Activated T-cell treated with anti-CD3 and anti-CD28 coated beads for 48 hours (primary cell): ENCODE data around the gene DNAAF3.

ENCODE experiments used
- DNase-seq: peaks from one replicate; pipeline ENCODE4 v3.0.0-alpha.2; 2020; ENCODE audit warnings: low read depth

Gene DNAAF3

DNA sequence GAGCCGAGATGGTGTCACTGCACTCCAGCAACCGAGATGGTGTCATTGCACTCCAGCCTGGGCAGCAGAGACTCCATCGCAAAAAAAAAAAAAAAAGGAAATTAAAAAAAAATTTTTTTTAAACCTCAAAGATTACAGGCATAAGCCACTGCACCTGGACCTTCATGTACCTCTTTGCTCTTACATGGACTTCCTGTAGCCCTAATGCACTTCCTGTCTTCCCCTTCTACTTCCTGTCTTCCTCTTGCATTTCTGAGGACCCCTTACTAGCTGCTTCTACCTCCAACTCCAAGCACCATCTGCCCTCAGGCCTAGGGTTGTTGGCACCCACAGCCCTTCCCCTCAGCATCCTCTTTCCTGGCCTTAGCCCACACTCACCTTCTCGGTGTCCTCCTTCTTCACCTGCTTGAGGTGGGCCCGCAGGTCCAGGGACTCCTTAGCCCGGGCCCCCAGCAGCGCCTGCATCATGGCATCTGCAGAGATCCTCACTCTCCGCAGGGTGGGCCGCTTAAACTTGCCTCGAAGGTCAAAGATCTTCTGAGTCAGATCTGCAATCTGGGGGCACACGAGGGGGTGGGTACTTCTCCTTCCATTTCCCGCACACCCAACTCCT, 12.7 kb downstream of the DNAAF3 start:
- DNase-seq: no peak

DNA sequence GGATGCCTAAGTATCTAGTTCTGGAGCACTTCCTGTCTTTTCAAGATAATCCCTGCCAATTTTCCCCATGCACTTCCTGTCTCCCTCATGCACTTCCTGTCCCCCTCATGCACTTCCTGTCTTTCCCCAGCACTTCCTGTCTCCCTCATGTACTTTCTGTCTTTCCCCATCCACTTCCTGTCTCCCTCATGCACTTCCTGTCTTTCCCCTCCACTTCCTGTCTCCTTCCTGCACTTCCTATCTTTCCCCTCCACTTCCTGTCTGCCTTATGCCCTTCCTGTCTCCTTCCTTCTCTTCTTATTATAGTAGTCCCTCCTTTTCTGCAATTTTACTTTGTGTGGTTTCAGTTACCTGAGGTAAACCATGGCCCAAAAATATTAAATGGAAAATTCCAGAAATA, 14.4 kb downstream of the DNAAF3 start:
- DNase-seq: no peak

DNA sequence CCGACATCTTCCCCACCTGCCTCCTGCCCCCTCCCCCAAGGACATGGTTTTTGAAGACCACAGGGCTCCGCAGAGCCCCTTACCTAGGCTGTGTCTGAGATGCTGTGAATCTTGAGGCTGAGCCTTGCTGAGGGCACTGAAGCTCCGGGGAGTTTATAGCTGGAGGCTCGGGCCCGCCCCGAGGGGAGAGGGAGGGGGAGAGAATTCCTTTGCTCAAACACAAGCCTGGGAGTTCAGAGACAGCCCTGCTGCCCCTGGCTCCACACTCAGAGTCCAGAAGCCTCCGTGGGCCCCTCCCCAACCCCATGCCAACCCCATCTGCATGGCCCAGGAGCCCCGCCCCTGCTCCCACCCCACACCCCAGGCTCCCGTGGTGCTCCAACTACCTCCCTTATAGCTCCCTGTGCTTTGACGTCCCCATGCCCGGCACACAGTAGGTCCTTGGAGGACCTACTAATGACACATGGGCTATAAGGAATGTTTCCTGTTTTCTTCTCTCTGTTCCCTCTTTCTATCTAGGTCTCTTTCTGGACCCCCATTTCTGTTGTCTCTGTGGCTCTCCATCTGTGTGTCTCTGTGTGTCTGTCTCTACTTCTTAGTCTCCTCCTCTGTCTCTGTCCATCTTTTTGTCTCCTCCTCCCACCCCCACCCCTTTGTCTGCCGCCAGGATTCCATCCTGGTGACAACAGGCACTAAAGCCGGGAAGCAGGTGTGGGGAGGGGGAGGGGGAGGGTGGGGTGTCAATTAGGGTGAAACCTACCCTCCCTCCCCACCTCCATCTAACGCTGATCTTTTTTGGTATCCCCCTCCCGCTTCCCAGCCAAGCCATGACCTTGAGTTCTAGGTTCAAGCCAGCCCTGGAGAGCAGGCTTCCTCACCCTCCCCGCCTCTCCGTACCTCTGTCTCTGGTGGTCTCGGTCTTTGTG, 17.1 kb downstream of the DNAAF3 start, which contains the start of gene TNNT1:
Gene TNNT1, minus strand, starts transcription at position 129 of the 926 bp plus-strand sequence. CDS start 2,049 bp downstream, outside the sequence.
- no peak for DNase-seq

DNA sequence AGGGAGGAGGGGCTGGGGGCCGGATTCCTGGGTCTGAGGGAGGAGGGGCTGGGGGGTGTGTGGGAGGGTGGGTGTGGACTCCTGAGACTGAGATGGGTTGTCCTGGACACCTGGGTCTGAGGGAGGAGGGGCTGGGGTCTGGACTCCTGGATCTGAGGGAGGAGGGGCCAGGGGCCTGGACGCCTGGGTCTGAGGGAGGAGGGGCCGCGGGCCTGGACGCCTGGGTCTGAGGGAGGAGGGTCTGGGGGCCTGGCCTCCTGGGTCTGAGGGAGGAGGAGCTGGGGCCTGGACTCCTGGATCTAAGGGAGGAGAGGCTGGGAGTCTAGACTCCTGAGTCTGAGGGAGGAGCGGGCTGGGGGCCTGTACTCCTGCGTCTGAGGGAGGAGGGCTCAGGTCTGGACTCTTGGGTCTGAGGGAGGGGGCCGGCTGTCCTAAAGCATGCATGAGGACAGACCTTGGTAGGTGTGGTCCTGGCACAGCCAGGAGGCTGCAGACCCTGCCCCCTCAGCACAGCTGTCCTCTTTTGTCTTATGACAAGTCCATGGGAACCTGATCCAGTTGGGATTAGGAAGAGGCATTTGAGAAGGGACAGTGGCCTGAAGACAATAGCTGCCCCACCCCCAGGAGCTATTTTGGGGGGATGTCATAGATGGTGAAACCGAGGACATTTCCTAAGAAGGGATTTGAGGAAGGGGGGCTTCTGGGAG, 18.7 kb downstream of the DNAAF3 start:
- DNase-seq: no peak

DNA sequence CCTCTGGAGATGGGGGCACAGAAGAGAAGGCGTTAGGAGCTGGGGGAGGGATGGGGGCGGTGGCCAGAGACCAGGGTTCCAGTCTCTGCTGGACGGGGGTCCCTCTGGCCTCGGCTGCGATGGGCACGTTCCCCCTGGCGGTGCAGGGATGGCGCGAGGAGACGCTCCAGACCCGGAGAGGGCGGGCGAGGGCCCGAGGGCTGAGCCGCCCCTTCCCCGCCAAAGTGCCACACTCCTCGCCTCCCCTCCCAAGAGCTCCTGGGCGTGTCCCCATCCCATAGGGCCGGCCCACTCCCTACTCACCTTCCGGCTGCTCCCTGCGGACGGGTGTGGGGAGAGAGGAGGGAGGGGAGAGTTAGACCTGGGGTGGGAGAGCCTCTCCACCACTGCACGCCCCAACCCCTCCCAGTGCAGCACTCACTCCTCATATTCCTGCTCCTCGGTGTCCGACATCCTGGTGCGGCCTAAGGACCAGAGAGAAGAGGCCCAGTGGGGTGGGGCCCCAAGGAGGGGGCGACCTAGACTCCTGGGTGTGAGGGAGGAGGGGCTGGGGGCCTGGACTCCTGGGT, 19.6 kb downstream of the DNAAF3 start:
- DNase-seq: no peak

DNA sequence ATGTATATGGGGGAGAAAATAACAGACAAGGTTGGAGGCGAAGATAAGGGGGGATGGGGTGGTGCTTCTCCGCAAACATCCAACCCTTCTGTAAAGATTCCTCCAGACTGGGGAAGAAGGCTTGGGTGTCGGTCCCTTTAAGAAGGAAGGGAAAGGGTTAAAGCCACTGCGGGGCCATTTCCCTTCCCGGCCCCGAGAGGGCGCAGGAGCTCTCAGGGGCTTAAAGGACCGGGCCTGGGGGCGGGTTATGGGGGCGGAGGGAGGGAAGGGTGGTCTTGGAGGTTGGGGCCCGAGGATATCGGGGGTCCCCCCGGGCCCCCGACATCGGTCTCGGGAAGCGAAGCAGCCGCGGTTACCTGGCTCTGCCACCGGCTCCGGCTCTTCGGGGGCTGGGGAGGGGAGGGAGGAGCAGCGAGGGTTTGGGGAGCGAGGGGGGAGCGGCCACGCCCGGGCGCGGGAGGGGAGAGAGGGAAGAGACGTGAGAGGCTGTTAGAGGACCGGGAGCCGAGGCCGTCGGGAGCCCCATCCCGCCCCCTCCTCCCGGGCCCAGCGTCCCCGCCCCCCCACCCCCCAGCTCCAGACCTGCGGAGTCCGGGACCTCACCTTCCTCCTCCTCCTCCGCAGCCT, 20.2 kb downstream of the DNAAF3 start:
- DNase-seq: no peak

DNA sequence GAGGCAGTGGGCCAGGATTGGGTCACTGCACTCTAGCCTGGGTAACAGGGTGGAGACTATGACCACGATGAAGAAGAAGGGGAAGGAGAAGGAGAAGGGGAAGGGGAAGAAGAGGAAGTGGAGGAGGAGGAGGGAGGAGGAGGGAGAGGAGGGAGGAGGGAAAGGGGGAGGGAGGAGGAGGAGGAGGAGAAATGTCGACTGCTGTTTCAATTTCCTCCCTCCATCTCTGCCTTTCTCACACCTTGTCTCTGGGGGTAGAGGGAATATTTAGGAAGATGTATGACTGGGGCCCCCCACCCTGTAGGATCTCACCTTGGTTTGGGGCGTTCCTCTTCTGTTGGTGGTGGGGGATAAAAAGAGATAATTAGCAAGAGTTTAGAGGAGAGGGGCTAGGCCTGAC, 21.2 kb downstream of the DNAAF3 start:
- DNase-seq: no peak

DNA sequence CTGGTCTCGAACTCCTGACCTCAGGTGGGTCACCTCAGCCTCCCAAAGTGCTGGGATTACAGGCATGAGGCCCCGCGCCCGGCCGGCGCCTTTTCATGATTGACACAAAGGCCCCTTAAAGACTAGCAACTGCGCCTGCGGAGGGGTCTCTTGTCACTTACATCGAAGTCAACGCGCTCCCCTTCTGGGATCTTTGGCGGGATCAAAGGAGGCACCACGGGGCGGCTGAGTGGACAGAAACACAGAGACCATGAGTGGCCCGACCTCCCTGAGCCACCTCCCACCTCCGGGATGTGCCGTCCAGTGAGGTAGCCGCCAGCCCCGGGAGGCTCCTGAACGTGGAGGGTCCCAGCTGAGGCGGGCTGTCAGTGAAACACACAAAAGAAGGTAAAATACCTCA, 24.7 kb downstream of the DNAAF3 start:
- no peak for DNase-seq

DNA sequence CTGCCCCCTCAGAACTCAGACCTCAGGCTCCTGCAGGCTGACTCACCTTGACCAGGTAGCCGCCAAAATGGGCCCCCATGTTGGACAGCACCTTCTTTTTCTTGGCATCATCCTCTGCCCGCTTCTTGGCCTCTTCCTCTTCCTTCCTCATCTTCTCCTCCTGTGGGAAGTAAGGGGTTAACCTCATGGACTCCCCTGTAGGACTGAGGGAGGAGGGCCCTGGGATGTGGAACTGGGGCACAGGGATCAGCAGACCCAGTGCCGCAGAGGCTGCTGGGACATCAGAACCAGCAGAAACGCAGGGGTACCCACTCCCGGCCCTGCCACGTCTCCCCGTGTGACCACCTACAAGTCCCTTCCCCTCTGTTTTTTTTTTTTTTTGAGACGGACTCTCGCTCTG, 28.5 kb downstream of the DNAAF3 start:
- no peak for DNase-seq

DNA sequence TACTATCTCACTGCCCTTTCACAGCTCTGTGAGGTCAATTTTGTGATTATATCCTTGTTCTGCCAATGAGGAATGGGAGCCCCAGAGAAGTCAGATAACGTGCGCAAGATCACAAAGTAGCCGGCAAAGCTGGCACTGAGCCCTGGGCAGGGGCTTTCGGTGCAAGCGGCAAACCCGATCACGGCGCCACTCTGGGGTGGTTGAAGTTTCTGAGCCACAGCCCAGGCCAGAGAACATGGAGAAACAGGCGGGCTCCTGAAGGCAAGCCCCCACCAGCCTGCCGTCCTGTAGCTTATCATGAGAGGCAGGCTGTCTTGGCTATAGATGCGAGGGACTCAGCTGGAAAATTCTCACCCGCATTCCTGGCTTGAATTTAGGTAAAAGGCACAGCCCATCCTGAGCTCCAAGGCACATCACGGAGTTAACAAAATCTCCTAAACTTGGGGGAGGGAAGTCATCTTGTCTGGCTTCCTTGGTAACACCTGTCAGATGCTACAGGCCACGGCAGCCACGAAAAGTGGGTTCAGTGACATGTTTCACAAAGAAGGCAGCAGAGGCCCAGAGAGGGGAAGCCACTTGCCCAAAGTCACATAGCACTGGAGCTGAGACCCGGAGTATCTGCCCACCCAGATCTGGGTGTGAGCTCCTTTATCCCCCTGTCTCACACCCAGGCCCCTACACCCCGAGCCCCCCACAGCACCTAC, 29.9 kb downstream of the DNAAF3 start:
- no peak for DNase-seq

DNA sequence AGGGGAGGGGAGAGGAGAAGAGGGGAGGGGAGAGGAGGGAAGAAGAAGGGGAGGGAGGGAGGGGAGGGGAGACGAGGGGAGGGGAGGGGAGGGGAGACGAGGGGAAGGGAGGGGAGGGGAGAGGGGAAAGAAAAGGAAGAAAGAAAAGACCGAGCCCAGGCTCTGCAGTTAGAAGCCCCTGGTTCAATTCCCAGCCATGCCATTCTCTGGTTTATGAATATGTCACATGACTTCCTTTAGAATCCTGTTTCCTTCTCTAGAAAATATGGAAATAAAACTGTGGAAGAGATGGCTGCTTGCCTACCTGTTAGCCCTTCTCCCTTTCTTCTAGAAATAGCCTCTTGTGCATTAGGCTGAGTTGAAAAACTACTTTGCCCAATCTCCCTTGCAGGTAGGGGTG, 31.7 kb downstream of the DNAAF3 start:
- DNase-seq: no peak

DNA sequence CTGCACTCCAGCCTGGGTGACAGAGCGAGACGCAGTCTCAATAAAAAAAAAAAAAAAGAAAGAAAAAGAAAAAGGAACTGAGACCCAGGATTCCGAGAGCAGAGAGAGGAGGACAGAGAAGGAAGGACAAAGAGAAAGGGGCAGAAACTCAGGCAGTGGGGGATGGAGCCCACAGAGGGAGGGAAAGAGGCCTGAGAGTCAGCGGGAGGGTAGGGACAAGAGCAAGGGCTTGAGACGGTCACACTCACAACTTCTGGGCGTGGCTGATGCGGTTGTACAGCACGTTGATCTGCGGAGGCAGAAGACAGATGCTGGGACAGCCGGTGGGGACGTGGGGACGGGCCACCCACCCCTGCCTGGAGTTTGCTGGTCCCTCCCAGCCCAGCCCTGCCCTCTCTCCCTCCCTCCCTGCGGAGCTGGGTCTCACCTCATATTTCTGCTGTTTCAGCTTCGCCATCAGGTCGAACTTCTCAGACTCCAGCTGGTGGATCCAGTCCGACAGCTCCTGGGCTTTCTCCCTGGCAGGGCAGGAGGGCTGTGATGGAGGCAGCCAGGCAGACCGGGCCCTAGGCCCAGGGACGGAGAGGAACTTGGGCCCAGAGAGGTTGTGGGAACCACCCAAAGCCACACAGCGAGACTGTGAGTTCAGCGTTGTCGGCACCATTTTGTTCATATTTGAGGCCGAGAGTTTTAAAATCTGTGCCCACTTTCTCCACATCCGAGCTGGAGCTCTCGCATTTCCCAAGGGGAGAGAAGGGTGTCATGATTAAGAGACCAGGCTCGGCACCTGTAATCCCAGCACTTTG, 32.6 kb downstream of the DNAAF3 start:
- no peak for DNase-seq

DNA sequence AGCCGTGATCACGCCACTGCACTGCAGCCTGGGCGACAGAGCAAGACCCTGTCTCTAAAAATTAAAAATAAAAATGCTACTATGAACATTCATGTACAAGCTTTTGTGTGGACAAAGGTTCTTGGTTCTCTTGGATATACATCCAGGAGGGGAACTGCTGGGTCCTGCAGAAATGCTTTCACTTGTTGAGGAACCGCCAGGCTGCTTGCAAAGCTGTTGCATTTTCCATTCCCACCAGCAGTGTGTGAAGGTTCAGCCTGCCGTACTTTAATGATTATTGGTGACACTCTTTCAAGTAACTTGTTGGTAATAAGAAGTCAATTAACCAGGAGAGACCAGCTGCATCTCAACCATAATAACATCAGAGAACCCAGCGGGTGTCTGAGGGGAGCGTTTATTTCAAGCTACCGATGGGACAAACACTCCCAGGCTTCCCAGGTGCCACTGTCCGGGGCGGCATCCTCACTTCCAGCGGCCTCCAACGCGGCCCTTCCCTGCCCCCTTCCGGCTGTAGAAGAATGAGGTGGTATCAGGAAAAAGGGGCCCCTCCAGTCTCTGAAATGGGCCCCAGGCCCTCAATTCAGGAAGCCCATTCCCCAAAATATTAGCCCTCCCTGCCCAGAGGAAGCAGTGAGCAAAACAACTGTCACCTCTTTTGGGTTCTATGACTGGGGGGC, 33.8 kb downstream of the DNAAF3 start:
- DNase-seq: no peak

DNA sequence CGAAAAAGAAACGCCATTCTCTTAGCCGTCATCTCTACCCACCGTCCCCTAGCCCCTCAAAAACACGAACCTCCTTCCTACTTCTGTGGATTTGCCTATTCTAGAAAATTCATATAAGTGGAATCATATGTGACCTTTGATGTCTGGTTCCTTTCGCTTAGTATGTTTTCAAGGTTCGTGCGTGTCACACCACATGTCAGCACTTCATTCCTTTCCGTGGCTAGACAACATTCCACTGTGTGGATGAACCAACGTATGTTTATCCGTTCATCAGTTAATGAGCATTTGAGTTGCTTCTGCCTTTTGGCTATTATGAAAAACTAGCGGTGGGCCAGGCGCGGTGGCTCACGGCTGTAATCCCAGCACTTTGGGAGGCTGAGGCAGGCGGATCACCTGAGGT, 35.0 kb downstream of the DNAAF3 start:
- no peak for DNase-seq

DNA sequence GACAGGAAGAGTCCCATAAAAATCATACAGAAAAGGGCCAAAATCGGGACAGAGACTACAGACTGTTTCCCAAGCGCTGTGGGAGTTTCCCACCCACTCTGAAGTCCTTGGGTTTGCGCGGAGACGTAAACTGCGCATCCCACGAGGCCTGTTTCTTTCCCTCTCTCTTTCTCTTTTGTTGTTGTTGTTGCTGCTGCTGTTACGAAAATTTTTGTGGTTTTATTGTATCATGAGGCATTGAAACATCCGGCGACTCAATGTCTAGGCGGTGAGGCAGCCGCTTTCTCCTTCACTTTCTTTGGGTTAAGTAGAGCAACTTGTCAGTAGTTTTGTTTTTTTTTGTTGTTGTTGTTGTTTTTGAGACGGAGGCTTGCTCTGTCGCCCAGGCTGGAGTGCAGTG, 47.4 kb downstream of the DNAAF3 start:
- no peak for DNase-seq

DNA sequence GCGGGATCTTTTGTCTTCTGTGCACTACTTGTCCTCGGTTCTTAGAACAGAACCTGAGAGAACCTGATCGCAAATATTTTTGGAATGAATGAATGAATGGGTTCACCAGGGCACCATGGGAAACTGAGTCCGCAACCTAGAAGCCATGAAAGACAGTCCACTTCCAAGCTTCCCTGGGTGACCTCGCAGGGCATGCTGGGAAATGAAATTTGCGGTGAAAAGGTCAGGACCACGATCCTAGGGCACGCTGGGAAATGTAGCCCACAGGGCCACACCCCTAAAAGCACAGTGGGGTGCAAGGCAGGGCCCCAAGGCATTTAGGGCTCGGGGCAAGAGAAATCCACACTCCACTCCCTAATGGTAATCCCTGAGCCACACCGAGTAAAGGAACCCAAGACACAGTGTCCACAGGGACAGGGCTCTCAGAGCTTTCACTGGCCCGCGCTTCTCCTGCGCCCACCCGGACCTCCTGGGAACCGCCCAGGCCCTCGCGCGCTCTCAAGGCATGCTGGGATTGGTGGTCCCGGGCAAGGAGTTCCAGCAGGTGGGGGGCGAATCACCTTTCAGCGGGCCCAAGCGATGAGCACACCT, 47.9 kb downstream of the DNAAF3 start:
- DNase-seq: no peak

DNA sequence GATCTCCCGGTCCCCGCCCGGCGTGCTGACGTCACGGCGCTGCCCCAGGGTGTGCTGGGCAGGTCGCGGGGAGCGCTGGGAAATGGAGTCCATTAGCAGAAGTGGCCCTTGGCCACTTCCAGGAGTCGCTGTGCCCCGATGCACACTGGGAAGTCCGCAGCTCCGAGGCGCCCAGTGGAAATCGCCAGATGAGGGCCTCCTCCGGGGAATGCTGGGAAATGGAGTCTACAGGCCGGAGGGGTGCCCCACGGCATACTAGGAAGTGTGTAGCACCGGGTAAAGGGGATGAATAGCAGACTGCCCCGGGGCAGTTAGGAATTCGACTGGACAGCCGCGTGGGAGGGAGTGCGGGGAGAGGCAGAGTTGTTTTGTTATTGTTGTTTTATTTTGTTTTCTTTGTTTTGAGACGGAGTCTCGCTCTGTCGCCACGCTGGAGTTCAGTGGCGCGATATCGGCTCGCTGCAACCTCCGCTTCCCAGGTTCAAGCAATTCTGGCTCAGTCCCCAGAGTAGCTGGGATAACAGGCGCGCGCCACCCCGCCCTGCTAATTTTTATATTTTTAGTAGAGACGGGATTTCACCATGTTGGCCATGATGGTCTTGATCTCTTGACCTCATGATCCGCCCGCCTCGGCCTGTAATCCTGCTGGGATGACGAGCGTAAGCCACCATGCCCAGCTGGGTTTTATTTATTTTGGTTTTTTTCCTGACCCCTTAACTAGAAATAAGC, 48.6 kb downstream of the DNAAF3 start:
- DNase-seq: peak; percentile 95

DNA sequence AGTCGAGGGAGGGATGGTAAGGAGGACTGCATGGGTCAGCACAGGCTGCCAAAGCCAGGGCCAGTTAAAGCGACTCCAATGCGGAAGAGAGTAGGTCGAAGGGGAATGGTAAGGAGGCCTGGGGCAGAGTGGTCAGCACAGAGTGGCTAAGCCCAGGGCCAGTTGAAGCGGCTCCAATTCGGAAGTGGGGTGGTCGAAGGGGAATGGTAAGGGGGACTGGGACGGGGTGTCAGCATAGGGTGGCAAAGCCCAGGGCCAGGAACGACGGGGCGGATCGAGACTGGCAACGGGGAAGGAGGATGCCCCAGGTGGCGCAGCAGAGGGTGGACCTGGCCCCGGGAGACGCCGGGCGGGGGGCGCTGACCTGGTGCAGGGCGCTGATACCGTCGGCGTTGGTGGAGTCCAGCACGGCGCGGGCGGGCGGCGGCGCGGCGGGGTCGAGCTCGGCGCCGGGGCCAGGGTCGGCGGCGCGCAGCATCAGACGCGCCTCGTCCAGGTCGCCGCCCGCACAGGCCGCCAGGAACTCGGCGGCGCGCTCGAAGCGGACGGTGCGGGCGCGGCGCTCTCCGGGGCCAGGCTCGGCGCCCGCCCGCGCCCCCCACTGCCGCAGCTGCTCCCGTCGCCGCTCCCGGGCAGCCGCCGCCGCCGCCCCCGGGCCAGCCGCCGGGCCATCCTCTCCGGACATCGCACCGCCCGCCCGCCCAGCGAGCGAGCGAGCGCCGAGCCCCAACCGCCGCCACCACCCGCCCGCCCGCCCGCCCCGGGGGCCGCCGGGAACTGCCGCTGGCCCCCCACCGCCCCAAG, 49.4 kb downstream of the DNAAF3 start, which contains the start of gene PPP1R12C:
Gene PPP1R12C, minus strand, starts transcription at position 779 of the 804 bp plus-strand sequence. Its CDS starts 94 bp downstream, at position 685.
- DNase-seq: no peak
